Esophagus muscularis mucosa (tissue), 4 donors: ENCODE results near the gene MRTFA. TPM values are rescaled to one million over a fixed set of nuclear protein-coding genes. Genes with fewer than 3 reads are reported as not detected.
"Not testable (repeated sequence)": the region's sequence is repeated elsewhere in the genome, so short reads cannot be mapped to it uniquely, and the experiment has no call there.

Source experiments
- DNase-seq: peaks from one replicate; pipeline ENCODE4 v3.0.0-alpha.2; 2017; ENCODE audit errors: extremely low spot score
- H3K27ac ChIP-seq, 4 donors: fragments of 200-600 bp; sonication (generic); replicated peaks in 1 of 4; 1 replicate in 3 of 4; 2 replicates in 1 of 4; pipeline ENCODE4 v1.5.1; 2016 to 2019; ENCODE audit warnings: mild to moderate bottlenecking in 1 of 4
- H3K27me3 ChIP-seq, 4 donors: fragments of 200-600 bp; sonication (generic); one replicate each; pipeline versions ENCODE4 v1.5.1 to v1.6.0; 2016 to 2019
- H3K36me3 ChIP-seq, 4 donors: fragments of 200-600 bp; sonication (generic); one replicate each; pipeline ENCODE4 v1.5.1; 2016 to 2019
- H3K4me1 ChIP-seq, 4 donors: fragments of 200-600 bp; sonication (generic); one replicate each; pipeline ENCODE4 v1.5.1; 2016 to 2019
- H3K4me3 ChIP-seq, 4 donors: fragments of 200-600 bp; sonication (generic); 1 replicate in 2 of 4; 2 replicates in 2 of 4; pipeline ENCODE4 v1.5.1; 2016 to 2019; ENCODE audit warnings: mild to moderate bottlenecking in 4 of 4, moderate library complexity in 1 of 4
- H3K9me3 ChIP-seq, 4 donors: fragments of 200-600 bp; sonication (generic); 1 replicate in 3 of 4; 2 replicates in 1 of 4; pipeline ENCODE4 v1.5.1; 2016 to 2019
- EP300 ChIP-seq: sonication (generic); formaldehyde crosslinking; IDR thresholded peaks from one replicate; pipeline ENCODE4 v1.6.1; 2017; ENCODE audit warnings: antibody characterized with exemption
- POLR2A ChIP-seq: fragments of 450-650 bp; IDR thresholded peaks from one replicate; pipeline ENCODE4 v1.6.1; 2017; ENCODE audit warnings: antibody characterized with exemption, moderate library complexity, mild to moderate bottlenecking, low read depth
- POLR2AphosphoS5 ChIP-seq, 2 donors: sonication (generic); formaldehyde crosslinking; IDR thresholded peaks; one replicate each; pipeline ENCODE4 v1.6.1; 2017; ENCODE audit warnings: antibody characterized with exemption in 2 of 2
- WGBS: methylation state at CpG from one replicate; pipeline ENCODE4 v1.1.5; 2018; 5-methylcytosine and 5-hydroxymethylcytosine counted together
- intact Hi-C: fragments of 100-400 bp; cut with DNase I; formaldehyde crosslinking; loops from one replicate; pipeline ENCODE4 v1.15.1; 2023
- total RNA-seq, 4 donors: library from RNA; depleted of rRNA; stranded (reverse); fragments of >200 nt; gene quantifications; one replicate each; pipeline versions ENCODE4 v1.1.0 to v1.2.1, GENCODE V29; 2016
- TF ChIP-seq, protein P1 (sequence below), 3 experiments: fragments of 200-600 bp in 2 of 3; fragments of 450-650 bp in 1 of 3; sonication (generic) in 2 of 3; IDR thresholded peaks; one replicate each; pipeline ENCODE4 v1.5.1; 2017 to 2019; ENCODE audit warnings: antibody characterized with exemption in 3 of 3, mild to moderate bottlenecking in 2 of 3, moderate library complexity in 1 of 3

Gene MRTFA
- total RNA-seq, 4 donors from 2014 or later = 55.6 to 88.7 (median 73.6) TPM

DNA sequence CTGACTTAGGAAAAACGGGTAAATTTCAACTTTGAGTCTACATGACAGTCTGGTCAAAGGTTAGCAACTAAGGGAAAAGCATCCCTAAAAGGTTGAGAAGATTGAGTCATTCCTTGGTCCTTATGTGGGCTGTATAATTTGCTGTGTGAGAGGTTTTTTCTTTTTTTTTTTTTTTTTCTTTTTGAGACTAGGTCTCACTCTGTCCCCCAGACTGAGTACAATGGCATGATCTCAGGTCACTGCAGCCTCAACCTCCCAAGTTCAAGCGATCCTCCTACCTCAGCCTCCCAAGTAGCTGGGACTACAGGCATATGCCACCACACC lies 101.4 kb downstream of the MRTFA start:
- intact Hi-C loops = no loop called here

DNA sequence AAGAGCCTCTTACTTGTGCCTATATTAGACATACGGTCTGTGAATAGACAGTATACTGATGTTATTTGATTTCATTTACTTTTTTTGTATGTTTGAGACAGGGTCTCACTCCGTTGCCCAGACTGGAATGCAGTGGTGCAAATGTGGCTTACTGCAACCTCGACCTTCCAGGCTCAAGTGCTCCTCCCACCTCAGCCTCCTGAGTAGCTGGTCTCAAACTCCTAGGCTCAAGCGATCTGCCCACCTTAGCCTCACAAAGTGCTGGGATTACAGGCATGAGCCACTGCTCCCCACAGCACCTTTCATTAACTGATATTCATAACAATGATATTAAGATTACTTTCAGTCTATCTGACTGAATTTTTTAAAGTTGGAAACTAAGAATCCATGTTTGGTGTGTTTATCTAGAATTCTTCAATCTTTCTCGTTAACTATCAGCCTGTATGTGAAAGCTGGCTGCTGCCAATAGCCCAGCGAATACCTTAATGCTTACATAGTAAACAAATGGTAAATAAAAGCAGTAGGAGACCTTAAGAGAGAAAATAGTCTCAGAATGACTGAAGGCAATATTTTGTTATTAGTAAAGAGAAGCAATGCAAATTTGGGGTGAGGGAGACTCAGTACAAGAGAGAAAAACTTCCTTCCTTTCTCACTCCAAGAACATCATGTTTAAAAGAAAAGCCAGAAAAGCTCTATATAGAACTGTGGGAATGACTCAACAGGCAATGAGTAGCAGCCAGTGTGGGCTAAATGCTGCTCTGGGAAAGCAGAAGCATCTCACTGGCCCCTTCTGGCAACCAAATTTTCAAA lies 101.9 kb downstream of the MRTFA start:
- H3K9me3 ChIP-seq = no peaks in the 10 kb centered on the region
- no peaks in the 10 kb centered on the region for H3K36me3 ChIP-seq
- peaks cover 31 to 58% (median 52%) of the 10 kb centered on the region in 4 donors for H3K4me1 ChIP-seq
- DNase-seq = no peak
- H3K27me3 ChIP-seq = no peaks in the 10 kb centered on the region
- TF ChIP-seq POLR2A (no peak), POLR2AphosphoS5 (IDR thresholded peaks at IDR 0.05) (no peak), EP300 (no peak)
- TF ChIP-seq, protein P1, sequence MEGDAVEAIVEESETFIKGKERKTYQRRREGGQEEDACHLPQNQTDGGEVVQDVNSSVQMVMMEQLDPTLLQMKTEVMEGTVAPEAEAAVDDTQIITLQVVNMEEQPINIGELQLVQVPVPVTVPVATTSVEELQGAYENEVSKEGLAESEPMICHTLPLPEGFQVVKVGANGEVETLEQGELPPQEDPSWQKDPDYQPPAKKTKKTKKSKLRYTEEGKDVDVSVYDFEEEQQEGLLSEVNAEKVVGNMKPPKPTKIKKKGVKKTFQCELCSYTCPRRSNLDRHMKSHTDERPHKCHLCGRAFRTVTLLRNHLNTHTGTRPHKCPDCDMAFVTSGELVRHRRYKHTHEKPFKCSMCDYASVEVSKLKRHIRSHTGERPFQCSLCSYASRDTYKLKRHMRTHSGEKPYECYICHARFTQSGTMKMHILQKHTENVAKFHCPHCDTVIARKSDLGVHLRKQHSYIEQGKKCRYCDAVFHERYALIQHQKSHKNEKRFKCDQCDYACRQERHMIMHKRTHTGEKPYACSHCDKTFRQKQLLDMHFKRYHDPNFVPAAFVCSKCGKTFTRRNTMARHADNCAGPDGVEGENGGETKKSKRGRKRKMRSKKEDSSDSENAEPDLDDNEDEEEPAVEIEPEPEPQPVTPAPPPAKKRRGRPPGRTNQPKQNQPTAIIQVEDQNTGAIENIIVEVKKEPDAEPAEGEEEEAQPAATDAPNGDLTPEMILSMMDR (IDR thresholded peaks at IDR 0.05) = no peak
- H3K27ac ChIP-seq = peak overlapping the region; percentile 14 to 54 (median 34)
- 46% methylated on average over 6 of the region's 6 CpGs for WGBS
- no peak overlapping the region for H3K4me3 ChIP-seq
- intact Hi-C loops = no loop called here

More for the DNA sequence above, 101.4 kb downstream of the MRTFA start:
- peak overlapping the region in 2 of 4 donors; percentile 51 to 54 for H3K27ac ChIP-seq
- 66% methylated on average over 2 of the region's 2 CpGs for WGBS
- H3K36me3 ChIP-seq = no peaks in the 10 kb centered on the region
- peaks cover 31 to 54% (median 48%) of the 10 kb centered on the region in 4 donors for H3K4me1 ChIP-seq
- DNase-seq = no peak
- no peak overlapping the region for H3K4me3 ChIP-seq
- no peaks in the 10 kb centered on the region for H3K27me3 ChIP-seq
- TF ChIP-seq, protein P1 (IDR thresholded peaks at IDR 0.05) = no peak
- TF ChIP-seq POLR2A (no peak), EP300 (no peak), POLR2AphosphoS5 (IDR thresholded peaks at IDR 0.05) (no peak)
- H3K9me3 ChIP-seq = no peaks in the 10 kb centered on the region

DNA sequence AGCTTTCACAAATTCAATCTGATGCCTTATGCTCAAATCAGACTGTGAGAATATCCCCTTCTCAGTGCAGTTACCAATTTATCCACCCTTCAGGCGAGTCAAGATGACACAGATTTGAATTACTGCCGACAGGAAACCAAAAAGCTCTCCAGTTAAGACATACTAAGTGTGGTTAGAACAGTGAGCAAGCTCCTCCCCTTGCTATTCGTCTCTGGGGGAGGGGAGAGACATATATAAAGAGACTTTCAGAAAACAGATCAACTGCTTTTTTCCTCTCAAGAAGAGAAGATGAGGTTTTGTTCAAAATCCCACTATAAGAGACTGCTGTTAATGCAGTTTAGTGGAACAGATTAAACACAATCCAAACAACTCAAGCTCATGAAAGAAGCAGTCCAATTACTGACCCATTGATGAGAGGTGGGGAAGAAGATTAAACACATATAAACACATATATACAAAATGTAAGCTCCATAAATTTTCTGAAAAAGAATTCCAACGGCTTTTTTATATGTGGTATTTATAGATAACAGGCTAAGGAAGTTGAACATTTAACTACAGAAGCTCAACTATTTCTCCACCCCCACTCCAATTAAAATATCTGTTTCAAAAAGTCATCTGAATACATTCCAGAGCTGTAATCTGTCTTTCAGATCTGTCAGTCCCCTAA lies 102.7 kb downstream of the MRTFA start:
- no peaks in the 10 kb centered on the region for H3K9me3 ChIP-seq
- no peaks in the 10 kb centered on the region for H3K27me3 ChIP-seq
- no peaks in the 10 kb centered on the region for H3K36me3 ChIP-seq
- H3K27ac ChIP-seq = peak overlapping the region; percentile 14 to 54 (median 34)
- intact Hi-C loops = no loop called here
- peak overlapping the region; percentile 5 to 28 (median 18) for H3K4me3 ChIP-seq
- WGBS = 14% methylated on average over 4 of the region's 4 CpGs
- TF ChIP-seq POLR2A (no peak), POLR2AphosphoS5 (IDR thresholded peaks at IDR 0.05) (no peak), EP300 (no peak)
- TF ChIP-seq, protein P1 (IDR thresholded peaks at IDR 0.05) = no peak
- H3K4me1 ChIP-seq = peaks cover 31 to 58% (median 53%) of the 10 kb centered on the region in 4 donors
- DNase-seq = no peak

DNA sequence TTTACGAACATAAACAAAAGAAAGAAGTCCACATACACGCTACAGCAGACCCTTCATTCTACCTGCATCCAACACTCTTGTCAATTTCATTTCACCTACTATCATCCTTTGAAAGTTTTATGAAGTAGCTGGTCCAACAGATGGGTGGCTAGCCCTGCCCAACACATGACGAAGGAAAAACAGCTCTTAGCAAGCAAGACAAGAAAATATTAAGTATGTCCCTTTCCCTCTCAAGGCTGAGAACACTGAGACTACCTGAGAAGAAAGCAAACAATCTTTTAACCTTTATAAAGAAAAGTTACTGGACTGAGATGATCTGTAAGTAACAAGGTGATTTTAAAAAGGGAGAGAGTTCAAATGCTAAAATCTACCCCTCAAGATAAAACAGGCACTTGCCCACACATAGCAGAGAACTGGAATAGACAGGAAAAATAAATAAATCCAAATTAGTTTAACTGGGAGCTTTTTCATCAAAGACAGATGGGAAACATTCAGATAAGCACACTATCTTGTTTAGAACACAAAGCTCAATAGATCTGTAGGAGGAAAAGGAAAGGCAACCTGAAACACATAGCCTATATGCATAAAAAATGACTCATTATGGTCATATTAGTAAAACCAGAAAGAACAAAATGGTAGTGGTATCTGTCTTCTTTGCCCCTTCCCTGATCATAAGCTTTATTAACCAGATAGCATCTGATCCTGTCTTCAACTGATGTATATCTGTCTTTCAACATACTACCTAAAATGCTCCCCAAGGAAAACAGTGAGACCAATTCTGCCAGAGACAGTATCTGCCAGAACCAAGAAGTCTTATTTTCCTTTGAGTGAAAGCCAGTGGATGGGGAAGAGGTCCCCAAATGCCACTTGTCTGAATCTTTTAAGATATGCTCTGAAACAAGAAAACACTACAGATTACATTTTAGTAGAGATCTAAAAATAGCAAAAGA lies 104.3 kb downstream of the MRTFA start:
- TF ChIP-seq EP300 (no peak), POLR2AphosphoS5 (IDR thresholded peaks at IDR 0.05) (no peak), POLR2A (no peak)
- TF ChIP-seq, protein P1 (IDR thresholded peaks at IDR 0.05) = no peak
- peak overlapping the region; percentile 5 to 36 (median 18) for H3K4me3 ChIP-seq
- intact Hi-C loops = no loop called here
- DNase-seq = no peak
- peak overlapping the region in 3 of 4 donors; percentile 31 to 54 (median 35) for H3K27ac ChIP-seq
- peaks cover 31 to 58% (median 54%) of the 10 kb centered on the region in 4 donors for H3K4me1 ChIP-seq
- H3K36me3 ChIP-seq = no peaks in the 10 kb centered on the region
- H3K9me3 ChIP-seq = no peaks in the 10 kb centered on the region
- 62% methylated on average over 3 of the region's 3 CpGs for WGBS
- no peaks in the 10 kb centered on the region for H3K27me3 ChIP-seq

DNA sequence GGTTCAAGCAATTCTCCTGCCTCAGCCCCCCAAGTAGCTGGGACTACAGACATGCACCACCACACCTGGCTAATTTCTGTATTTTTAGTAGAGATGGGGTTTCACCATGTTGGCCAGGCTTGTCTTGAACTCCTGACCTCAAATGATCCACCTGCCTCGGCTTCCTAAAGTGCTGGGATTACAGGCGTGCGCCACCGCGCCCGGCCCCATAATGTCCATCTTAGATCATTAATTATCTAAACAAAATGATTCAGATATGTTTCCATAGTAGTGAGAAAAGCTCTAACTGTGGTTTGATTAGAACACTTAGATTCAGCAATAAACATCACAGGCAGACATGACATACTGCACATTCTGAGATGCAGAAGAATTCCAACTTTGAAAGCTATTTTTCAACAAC lies 106.1 kb downstream of the MRTFA start:
- peaks cover 31 to 62% (median 51%) of the 10 kb centered on the region in 4 donors for H3K4me1 ChIP-seq

More for the DNA sequence above, 106.1 kb downstream of the MRTFA start:
- H3K36me3 ChIP-seq, H3K27me3 ChIP-seq, H3K27ac ChIP-seq, H3K9me3 ChIP-seq, DNase-seq, intact Hi-C loops, H3K4me3 ChIP-seq: not testable (repeated sequence)
- WGBS = 93% methylated on average over 6 of the region's 6 CpGs
